HL-60/S4 (cell line): Measurements from ENCODE around the gene CASZ1.

Source experiments
- in situ Hi-C: fragments of 300-500 bp; cut with MboI; formaldehyde crosslinking; loops from 2 replicates; pipeline ENCODE4 v1.14.3; 2022; ENCODE audit warnings: low sequenced_read_pairs

Gene CASZ1

GRCh38 chr1:10690484-10690883, 106.0 kb downstream of the CASZ1 start:
- in situ Hi-C loops: no loop called here

GRCh38 chr1:10688409-10688786, 108.0 kb downstream of the CASZ1 start:
- in situ Hi-C loops: no loop called here

DNA sequence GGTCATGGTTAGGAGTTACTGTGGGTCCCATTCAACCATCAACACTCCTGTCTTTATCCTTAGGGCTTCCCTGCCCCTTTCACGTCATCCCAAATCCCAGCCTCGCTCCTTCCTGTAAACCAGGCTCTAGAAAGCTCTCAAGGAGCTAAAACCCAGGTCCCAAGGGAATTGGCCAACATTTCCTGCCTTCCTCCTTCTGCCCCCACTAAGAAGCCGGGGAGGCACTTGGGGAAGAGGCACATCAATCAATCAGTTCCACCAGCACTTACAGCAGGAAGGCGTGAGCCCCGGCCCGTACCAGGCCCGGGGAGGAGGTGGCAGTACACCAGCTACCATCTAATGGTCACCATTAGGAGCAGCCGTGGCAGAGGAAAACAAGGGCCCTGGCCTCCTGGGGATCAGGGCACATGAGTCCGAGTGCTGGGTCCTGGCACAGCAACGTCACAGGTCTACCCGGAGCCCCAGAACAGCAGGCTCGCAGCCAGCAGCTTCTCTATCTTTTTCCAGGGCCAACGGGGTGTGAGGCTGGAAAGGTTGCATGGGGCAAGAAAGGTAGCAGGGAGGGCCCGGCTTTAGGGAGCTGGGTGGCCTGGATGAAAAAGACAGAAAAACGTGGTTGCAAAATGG, 108.6 kb downstream of the CASZ1 start:
- in situ Hi-C loops: no loop called here

DNA sequence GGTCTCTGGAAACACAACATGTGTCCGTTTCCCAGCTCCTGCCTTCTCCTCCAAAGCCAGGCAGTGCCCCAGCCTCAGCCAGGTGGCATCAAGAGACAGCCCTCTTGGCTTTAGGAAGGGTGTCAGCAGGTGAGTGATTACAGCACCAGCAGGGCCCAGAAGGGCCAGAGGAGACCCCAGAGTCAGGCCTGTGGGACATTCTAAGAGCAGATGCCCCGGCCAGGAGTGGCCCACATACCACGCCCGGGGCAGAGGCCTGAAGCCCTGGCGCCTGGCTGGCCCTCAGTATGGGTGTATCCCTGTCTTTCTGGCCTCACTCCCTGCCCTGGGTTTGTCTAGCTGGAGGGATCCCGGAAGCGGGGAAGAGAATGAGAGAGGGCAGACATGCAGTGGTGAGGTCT, 109.2 kb downstream of the CASZ1 start:
- in situ Hi-C loops: no loop called here

DNA sequence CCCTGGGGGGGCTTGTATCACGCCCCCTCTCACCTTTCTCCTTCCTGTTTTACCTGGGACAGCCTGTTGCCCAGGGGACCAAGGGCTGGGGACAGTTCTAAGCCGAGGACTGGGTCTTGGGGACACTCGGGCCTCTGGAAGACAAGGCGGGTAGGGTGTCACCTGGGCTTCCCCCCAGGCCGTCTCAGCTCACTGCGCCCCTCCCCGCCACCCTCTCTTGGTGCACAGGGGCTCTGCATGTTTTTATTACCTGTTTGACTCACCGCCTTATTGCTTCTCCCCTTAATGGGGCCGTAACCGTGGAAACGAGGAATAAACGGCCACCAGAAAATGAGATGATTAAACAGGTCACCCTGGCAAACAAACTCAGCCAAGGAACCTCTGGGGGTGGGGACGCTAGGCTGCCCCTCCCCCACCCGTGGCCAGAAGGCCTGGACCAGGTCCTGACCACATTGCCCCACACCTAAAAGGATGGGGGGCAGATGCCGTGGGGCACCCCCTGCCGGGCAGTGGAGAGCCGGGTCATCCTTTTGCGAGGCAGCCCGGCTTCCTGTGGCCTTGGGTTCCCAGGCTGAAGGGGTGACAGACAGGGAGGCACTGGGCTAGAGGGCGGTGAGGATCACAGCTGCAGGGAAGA, 109.9 kb downstream of the CASZ1 start:
- in situ Hi-C loops: no loop called here

- in situ Hi-C loops: no loop called here
Observed at GRCh38 chr1:10685808-10686403, 110.5 kb downstream of the CASZ1 start.

GRCh38 chr1:10685196-10685807, 111.1 kb downstream of the CASZ1 start:
- in situ Hi-C loops: no loop called here

GRCh38 chr1:10684221-10684620, 112.2 kb downstream of the CASZ1 start:
- in situ Hi-C loops: no loop called here

DNA sequence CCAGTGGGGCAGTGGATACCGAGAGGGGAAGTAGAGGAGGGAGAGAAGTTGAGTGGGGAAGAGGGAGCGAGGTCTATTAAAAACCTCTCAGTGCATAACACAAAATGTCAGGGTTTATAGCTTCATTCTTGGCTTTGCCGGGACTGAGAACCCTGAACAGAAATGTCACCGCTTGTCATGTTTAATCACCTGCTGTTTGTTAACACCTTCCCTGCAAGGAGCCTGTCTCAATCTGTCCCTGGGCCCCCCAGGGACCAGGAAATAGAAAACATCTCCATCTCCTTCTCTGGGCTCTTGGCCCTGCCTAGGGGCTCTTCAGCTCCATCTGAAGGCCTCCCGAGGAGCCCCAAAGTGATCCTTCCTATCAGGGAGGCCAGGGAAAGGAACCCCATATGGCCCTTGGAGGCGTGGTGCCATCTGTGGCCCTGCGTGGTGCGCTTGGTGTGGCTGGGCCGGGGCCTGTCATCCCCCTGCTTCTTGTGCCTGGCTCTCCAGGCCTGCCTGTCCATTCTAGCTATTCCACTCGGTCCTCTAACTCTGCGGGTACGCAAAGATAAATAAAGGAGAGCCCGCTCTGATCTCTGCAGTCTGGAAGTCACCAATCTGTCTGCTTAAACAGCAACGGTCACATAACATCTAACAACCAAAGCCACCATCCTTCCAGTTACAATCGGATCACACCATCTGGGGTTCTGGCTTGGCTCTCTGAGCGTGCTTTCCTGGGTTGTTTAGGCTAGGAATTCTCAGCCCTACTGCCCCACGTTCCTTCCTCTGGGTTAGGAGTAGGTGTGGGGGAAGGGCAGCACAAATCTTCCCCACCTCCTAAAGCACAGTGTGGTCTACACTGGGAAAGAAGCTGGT, 113.8 kb downstream of the CASZ1 start:
- in situ Hi-C loops: no loop called here

DNA sequence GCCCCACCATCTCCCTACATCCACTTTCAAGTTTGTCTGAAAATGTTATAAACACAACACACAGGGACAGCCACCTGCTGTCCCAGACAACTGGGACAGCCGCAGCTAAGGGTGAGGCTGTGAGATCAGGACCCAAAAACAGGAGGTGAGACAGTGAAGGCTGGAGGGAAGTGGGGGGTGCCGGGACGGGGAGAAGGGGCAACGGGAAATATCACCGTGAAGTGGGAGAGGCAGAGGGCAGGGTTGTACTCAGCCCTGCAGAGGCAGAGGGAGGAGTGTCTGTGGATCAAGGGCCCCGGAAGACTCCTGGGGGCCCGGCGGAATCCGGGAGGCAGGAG, 114.4 kb downstream of the CASZ1 start:
- in situ Hi-C loops: no loop called here

DNA sequence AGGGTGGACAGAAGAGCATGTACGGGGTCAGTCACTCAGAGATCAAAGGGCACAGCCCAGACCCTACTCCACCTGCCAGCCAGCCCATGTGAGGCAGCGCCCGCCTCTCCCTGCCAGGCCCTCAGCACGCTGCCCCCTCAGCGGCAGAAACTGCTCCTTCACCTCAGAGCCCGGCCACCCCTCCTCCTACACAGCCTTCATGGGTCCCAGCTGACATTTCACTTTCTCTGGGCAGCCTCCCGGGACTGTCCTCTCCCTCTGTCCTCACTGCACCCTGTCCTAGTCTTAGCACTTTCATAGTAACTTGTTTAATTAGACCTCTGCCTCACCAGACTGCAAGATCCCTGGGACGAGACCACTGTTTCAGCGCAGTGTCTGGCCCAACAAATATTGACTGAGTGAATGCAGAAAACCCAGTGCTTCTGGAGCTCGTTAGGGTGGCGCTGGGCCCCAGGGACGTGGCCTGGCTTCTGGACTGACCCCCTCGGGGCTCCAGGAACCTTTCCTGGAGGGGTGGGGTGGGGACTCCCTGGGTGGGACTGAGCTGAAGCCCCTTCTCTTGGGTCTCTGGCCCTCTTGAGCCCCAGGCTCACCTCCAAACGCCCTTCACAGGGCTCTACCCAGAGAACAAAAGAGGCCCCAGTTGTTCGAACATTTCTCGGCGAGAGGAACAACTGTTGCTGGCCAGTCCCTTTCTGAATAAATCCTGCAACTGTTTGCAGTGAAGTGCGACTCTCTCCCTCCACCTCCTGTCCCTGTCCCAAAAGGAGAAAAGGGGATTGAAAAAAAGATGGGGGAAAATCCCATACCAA, 114.9 kb downstream of the CASZ1 start:
- in situ Hi-C loops: no loop called here

GRCh38 chr1:10680487-10680886, 116.0 kb downstream of the CASZ1 start:
- in situ Hi-C loops: no loop called here

- in situ Hi-C loops: no loop called here
Observed at GRCh38 chr1:10679496-10680220, 116.8 kb downstream of the CASZ1 start.

DNA sequence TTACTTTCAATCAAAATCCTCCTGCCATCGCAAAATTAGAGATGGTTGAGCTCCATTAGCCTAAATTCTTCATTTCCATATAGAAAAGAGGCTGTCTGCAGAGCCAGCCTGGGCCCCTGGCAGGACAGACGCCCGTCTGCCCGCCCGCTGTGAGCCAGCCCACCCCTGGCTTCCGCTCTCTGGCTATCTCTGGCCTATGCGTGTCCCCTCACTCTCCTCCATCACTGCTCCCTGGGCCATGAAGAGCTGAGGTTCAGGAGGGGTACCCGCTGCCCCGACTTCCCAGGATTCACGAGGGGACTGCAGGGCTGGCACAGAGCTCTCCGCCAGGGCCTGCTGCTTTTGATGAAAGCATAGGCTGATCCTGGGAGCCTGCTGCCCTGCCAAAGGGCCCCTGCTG, 117.6 kb downstream of the CASZ1 start:
- in situ Hi-C loops: no loop called here

- in situ Hi-C loops: no loop called here
Observed at GRCh38 chr1:10678402-10678801, 118.0 kb downstream of the CASZ1 start.

DNA sequence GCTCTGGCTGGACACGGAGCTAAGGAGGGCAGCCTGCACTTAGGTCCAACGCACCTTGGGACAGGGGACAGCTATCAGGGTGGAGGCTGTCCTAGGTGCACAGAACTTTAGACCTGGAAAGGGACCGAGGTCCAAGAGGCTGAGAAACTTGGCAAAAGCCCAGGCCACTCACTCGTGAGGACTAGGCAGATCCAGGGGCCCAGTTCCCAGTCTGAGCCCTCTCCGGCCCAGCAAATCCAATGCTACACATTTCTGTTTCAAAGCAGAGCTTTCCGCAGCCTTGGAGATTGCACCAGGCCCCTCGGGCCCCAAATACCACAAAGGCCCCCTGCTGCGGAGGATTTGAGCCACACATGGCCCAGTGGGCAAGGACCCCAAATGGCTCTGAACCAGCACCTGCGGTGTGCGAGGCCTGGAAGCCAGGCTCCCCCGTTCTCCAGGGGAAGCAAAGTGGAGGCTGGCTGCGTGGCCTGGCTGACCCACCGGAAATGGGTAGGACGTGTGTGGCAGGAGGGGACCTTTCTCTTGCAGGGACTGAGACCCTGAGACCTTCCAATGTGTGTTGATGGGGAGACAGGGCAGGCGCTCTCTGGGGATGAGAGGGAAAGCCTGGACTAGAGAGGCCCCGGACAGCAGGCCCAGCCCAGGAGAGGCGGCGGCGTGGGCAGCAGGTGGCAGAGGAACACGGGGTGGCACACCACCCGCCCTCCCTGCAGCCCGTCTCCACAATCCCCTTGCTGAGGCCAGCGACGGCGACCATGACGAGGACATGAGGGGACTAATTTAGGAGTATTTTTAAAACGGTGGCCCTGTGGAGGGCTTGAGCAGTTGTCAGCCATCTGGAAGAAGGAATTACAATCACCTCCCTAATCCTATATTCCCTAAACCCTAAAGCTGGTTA, 118.7 kb downstream of the CASZ1 start:
- in situ Hi-C loops: no loop called here

- in situ Hi-C loops: no loop called here
Observed at GRCh38 chr1:10676963-10677362, 119.5 kb downstream of the CASZ1 start.

DNA sequence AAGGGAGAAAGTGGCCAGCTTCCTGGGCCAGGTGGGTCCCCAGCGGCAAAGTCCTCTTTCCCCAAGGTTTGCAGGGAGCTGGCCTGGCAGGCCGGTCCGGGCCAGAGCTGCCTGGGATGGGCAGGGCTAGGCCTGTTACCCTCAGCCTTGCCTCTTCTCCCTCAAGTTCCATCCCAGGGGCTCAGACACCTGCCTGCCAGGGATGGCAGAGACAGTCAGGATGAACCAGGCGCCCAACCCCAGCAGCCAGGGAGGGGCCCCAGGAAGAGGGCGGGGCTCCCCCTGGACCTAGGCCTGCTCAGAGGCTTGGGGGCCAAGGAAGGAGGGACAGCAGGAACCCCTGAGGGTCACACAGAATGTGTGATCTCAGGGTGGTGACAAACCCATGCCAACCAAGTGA, 120.6 kb downstream of the CASZ1 start:
- in situ Hi-C loops: no loop called here
